Activated B cell treated with CpG ODN at 0.5 μM for 24 hours (primary cell): ENCODE results near the gene KREMEN2. TPM values are rescaled to one million over a fixed set of nuclear protein-coding genes. Genes with fewer than 3 reads are reported as not detected.

Source experiments
- ATAC-seq: fragments of 200-7000 bp; cut with Tn5 transposase; one replicate; pipeline ENCODE4 v1.10.0; 2021; ENCODE audit warnings: low read depth, mild to moderate bottlenecking, moderate library complexity
- CTCF ChIA-PET: fragments of 350-600 bp; sonication (Branson Sonifier 250); formaldehyde crosslinking; loops from one replicate; lab custom pipeline; 2021; ENCODE audit warnings: antibody characterized with exemption; lab: Charles Lee
- POLR2A ChIA-PET: fragments of 350-600 bp; sonication (Branson Sonifier 250); formaldehyde crosslinking; loops from one replicate; lab custom pipeline; 2021; ENCODE audit warnings: antibody characterized with exemption; lab: Charles Lee
- DNase-seq: peaks from one replicate; pipeline ENCODE4 v3.0.0; 2022
- H3K27ac Mint-ChIP-seq: one replicate; pipeline ENCODE4 v1.8.0; 2020; ENCODE audit warnings: mixed read lengths
- H3K27me3 Mint-ChIP-seq: one replicate; pipeline ENCODE4 v1.8.0; 2021; ENCODE audit warnings: mixed read lengths
- H3K36me3 Mint-ChIP-seq: one replicate; pipeline ENCODE4 v1.8.0; 2021; ENCODE audit warnings: low read depth, mixed read lengths
- H3K4me1 Mint-ChIP-seq: one replicate; pipeline ENCODE4 v1.8.0; 2021; ENCODE audit warnings: mixed read lengths
- H3K4me3 Mint-ChIP-seq: one replicate; pipeline ENCODE4 v1.8.0; 2020; ENCODE audit warnings: mild to moderate bottlenecking, mixed read lengths
- H3K9me3 Mint-ChIP-seq: one replicate; pipeline ENCODE4 v1.8.0; 2020; ENCODE audit warnings: mixed read lengths
- intact Hi-C: fragments of 100-400 bp; cut with micrococcal nuclease; formaldehyde crosslinking; loops from one replicate; pipeline ENCODE4 v1.15.1; 2024
- total RNA-seq: library from RNA; stranded (reverse); gene quantifications from 2 replicates; pipeline ENCODE4 v1.2.3, GENCODE V29; 2022
- TF ChIP-seq, protein P1 (sequence below): fragments of 200-600 bp; IDR thresholded peaks from one replicate; pipeline ENCODE4 v1.8.0; 2022; ENCODE audit warnings: antibody characterized with exemption, mild to moderate bottlenecking

The KREMEN2 gene
- total RNA-seq, 1 donor from 2014 or later, result 1.7 TPM

DNA sequence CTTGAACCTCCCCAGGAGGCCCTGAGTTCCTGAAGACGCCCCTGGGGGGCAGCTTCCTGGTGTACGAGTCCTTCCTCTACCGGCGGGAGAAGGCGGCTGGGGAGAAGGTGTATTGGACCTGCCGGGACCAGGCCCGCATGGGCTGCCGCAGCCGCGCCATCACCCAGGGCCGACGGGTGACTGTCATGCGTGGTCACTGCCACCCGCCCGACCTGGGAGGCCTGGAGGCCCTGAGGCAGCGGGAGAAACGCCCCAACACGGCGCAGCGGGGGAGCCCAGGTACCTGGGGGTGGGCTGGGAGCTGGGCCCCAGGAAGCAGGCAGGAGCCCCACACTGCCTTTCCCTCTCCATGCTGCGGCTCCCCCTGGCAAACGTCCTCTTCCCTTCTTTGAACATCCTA lies 30.4 kb upstream of the KREMEN2 start:
- CTCF ChIA-PET, result no interaction called here
- Mint-ChIP-seq H3K36me3 (peaks cover 34% of the 10 kb centered on the region), H3K4me3 (no peak overlapping the region), H3K9me3 (no peaks in the 10 kb centered on the region), H3K4me1 (no peaks in the 10 kb centered on the region), H3K27ac (no peak overlapping the region), H3K27me3 (no peaks in the 10 kb centered on the region)
- DNase-seq (no peak), ATAC-seq (no peak)
- TF ChIP-seq, protein P1, sequence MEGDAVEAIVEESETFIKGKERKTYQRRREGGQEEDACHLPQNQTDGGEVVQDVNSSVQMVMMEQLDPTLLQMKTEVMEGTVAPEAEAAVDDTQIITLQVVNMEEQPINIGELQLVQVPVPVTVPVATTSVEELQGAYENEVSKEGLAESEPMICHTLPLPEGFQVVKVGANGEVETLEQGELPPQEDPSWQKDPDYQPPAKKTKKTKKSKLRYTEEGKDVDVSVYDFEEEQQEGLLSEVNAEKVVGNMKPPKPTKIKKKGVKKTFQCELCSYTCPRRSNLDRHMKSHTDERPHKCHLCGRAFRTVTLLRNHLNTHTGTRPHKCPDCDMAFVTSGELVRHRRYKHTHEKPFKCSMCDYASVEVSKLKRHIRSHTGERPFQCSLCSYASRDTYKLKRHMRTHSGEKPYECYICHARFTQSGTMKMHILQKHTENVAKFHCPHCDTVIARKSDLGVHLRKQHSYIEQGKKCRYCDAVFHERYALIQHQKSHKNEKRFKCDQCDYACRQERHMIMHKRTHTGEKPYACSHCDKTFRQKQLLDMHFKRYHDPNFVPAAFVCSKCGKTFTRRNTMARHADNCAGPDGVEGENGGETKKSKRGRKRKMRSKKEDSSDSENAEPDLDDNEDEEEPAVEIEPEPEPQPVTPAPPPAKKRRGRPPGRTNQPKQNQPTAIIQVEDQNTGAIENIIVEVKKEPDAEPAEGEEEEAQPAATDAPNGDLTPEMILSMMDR, result no peak
- POLR2A ChIA-PET, result no interaction called here
- intact Hi-C loops, result no loop called here

GRCh38 chr16:2934450-2934849 lies 29.6 kb upstream of the KREMEN2 start:
- no peak overlapping the region for H3K27ac Mint-ChIP-seq
- intact Hi-C loops, result no loop called here
- ATAC-seq (no peak), DNase-seq (no peak)
- peaks cover 41% of the 10 kb centered on the region for H3K36me3 Mint-ChIP-seq
- ChIA-PET CTCF (no interaction called here), POLR2A (no interaction called here)
- no peaks in the 10 kb centered on the region for H3K9me3 Mint-ChIP-seq
- no peaks in the 10 kb centered on the region for H3K4me1 Mint-ChIP-seq
- H3K4me3 Mint-ChIP-seq, result no peak overlapping the region
- H3K27me3 Mint-ChIP-seq, result no peaks in the 10 kb centered on the region
- TF ChIP-seq, protein P1, result no peak

DNA sequence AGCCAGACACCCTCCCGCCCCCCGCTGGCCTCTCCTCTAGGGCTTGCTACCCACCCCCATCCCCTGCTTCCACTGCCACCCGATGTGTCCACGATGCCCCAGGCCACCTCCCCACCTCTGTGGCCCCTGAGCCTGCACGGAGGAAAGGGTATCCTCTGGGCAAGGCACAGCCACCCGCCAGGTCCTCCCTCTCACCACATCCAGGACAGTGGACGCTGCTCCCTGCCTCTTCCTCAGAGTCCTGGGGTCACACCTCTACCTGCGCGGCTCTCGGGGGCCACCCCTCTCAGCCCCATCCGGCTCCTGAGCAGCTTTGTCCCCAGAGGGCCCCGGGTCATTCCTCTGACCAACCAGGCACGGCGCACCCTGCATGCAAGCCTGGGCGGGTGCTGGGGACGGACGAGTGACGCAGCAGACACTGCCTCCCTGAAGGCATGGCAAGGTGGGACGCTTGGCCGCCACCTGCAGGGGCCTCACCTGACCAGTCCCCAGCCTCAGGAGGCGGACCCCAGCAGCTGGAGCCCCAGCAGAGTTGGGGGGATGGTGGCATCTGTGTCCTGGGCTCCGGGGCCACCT lies 27.6 kb upstream of the KREMEN2 start:
- CTCF ChIA-PET, result no interaction called here
- Mint-ChIP-seq H3K4me3 (no peak overlapping the region), H3K27ac (no peak overlapping the region), H3K4me1 (no peaks in the 10 kb centered on the region), H3K36me3 (peaks cover 54% of the 10 kb centered on the region), H3K9me3 (no peaks in the 10 kb centered on the region), H3K27me3 (no peaks in the 10 kb centered on the region)
- ATAC-seq, result no peak
- POLR2A ChIA-PET, result no interaction called here
- TF ChIP-seq, protein P1, result no peak
- intact Hi-C loops, result no loop called here
- no peak for DNase-seq

DNA sequence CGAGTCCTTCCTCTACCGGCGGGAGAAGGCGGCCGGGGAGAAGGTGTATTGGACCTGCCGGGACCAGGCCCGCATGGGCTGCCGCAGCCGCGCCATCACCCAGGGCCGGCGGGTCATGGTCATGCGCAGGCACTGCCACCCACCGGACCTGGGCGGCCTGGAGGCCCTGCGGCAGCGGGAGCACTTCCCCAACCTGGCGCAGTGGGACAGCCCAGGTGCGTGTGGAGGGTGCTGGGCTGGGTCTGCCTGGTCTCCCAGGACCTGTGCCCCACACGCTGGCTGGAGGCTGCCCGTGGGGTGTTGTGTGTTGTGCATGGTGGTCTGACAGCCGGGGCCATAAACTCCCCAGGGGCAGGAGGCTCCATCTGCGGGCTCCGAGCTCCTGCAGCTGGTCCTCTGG lies 26.9 kb upstream of the KREMEN2 start:
- no peak overlapping the region for H3K4me3 Mint-ChIP-seq
- H3K27ac Mint-ChIP-seq, result no peak overlapping the region
- CTCF ChIA-PET, result no interaction called here
- POLR2A ChIA-PET, result no interaction called here
- intact Hi-C loops, result no loop called here
- H3K9me3 Mint-ChIP-seq, result no peaks in the 10 kb centered on the region
- no peak for ATAC-seq
- H3K4me1 Mint-ChIP-seq, result peaks cover 3% of the 10 kb centered on the region
- TF ChIP-seq, protein P1, result no peak
- peaks cover 57% of the 10 kb centered on the region for H3K36me3 Mint-ChIP-seq
- DNase-seq, result no peak
- H3K27me3 Mint-ChIP-seq, result no peaks in the 10 kb centered on the region

GRCh38 chr16:2938206-2938605 lies 25.9 kb upstream of the KREMEN2 start:
- Mint-ChIP-seq H3K4me1 (peaks cover 4% of the 10 kb centered on the region), H3K4me3 (no peak overlapping the region), H3K9me3 (no peaks in the 10 kb centered on the region), H3K36me3 (peaks cover 57% of the 10 kb centered on the region), H3K27ac (no peak overlapping the region), H3K27me3 (no peaks in the 10 kb centered on the region)
- intact Hi-C loops, result no loop called here
- ATAC-seq (no peak), DNase-seq (no peak)
- TF ChIP-seq, protein P1, result no peak
- POLR2A ChIA-PET, result no interaction called here
- CTCF ChIA-PET, result no interaction called here
